ENCODE results near the gene TMEM229A. TPM values are rescaled to one million over a fixed set of nuclear protein-coding genes. Genes with fewer than 3 reads are reported as not detected.
"Not testable (repeated sequence)": the region's sequence is repeated elsewhere in the genome, so short reads cannot be mapped to it uniquely, and the experiment has no call there.

The TMEM229A gene
- total RNA-seq = not detected in 2 replicates

DNA sequence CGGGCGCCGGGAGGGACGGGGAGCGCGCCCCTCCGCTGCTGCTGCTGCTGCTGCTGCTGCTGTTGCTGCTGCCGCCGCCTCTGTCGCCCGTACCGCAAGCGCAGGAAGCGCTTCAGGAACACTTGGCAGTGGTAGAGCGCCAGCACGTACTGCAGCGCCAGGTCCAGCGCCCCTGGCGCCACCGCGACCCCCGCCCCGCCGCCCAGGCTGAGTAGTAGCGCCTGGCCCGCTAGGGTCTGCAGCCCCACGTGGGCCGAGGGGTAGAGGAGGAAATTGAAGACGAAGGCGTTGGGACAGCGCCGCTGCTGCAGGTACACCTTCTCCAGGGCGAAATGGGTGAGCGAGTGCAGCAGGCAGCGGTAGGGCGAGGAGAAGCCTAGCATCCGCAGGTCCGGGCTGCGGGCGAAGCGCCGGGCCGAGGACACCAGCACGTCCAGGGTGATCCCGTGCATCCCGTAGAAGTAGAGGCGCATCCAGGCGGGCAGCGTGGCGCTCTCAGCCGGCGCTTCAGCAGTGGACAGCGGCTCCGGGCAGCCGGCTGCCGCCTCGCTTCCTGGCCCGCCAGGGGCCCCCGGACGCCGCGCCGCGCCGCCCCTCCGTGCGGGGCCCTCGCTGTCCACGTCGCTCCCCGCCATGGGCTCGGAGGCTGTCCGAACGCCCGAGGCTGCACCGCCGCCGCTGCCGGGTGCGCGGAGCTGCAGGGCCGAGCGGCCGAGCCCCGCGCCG lies at the start of gene TMEM229A:
Gene TMEM229A (minus strand): TSS at position 699 of the 726 bp plus-strand sequence. CDS start 64 bp downstream, at position 635.
- DNase-seq (ENCODE audit: low read depth) = peak; percentile 30
- TF ChIP-seq, protein P1, sequence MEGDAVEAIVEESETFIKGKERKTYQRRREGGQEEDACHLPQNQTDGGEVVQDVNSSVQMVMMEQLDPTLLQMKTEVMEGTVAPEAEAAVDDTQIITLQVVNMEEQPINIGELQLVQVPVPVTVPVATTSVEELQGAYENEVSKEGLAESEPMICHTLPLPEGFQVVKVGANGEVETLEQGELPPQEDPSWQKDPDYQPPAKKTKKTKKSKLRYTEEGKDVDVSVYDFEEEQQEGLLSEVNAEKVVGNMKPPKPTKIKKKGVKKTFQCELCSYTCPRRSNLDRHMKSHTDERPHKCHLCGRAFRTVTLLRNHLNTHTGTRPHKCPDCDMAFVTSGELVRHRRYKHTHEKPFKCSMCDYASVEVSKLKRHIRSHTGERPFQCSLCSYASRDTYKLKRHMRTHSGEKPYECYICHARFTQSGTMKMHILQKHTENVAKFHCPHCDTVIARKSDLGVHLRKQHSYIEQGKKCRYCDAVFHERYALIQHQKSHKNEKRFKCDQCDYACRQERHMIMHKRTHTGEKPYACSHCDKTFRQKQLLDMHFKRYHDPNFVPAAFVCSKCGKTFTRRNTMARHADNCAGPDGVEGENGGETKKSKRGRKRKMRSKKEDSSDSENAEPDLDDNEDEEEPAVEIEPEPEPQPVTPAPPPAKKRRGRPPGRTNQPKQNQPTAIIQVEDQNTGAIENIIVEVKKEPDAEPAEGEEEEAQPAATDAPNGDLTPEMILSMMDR (IDR thresholded peaks at IDR 0.05; ENCODE audit: insufficient read depth, low read depth, low read length) = no peak
- H3K4me3 ChIP-seq (ENCODE audit: low read depth, low read length) = peak within 1 kb of the TSS; percentile 36

DNA sequence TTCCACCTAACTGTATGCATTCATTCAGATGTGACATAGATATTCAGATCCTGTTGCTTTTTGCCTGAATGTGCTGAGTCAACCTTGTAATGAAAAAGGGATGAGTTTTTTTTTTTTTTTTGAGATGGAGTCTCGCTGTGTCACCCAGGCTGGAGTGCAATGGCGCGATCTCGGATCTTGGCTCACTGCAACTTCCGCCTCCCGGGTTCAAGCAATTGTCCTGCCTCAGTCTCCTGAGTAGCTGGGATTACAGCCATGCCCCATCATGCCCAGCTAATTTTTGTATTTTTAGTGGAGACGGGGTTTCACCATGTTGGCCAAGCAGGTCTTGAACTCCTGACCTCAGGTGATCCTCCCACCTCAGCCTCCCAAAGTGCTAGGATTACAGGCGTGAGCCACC lies 49.4 kb upstream of the TMEM229A start:
- DNase-seq (ENCODE audit: low read depth) = not testable (repeated sequence)

DNA sequence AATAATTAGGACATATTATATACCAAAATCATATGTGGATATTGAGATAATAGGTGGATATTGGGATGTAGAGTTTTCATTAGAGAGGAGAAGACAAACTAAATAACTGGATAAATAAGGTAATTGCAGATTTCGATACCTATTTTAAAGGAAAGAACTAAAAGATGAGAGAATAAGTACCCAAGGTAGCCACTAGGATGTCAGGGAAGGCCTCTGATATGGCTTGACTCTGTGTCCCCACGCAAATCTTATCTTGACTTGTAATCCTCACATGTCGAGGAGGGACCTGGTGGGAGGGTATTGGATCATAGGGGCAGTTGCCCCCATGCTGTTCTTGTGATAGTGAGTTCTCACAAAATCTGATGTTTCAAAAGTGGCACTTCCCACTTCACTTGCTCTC lies 44.7 kb upstream of the TMEM229A start:
- TF ChIP-seq, protein P1 (IDR thresholded peaks at IDR 0.05; ENCODE audit: insufficient read depth, low read depth, low read length) = no peak
- DNase-seq (ENCODE audit: low read depth) = no peak
- no peak overlapping the region for H3K4me3 ChIP-seq (ENCODE audit: low read depth, low read length)

More for the DNA sequence above, 49.4 kb upstream of the TMEM229A start:
- H3K4me3 ChIP-seq (ENCODE audit: low read depth, low read length) = not testable (repeated sequence)

DNA sequence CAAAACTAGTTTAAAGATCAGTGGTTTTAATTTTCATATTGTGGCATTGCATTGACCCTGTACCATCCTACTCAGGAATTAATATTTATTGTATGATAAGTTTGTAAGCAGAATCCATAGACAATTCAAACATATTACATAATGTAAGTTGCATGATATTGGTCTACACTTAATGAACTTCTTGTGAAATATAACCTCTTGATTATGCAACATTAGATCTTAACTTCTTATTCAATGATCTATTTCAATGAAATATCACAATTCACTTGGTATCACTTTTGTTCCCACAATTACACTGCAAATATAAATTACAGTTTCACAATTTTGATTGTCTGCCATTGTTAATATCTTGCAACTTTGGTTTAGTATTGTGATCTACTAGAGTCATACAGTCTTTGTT lies 44.0 kb upstream of the TMEM229A start:
- H3K4me3 ChIP-seq (ENCODE audit: low read depth, low read length) = no peak overlapping the region
- TF ChIP-seq, protein P1 (IDR thresholded peaks at IDR 0.05; ENCODE audit: insufficient read depth, low read depth, low read length) = no peak
- no peak for DNase-seq (ENCODE audit: low read depth)

DNA sequence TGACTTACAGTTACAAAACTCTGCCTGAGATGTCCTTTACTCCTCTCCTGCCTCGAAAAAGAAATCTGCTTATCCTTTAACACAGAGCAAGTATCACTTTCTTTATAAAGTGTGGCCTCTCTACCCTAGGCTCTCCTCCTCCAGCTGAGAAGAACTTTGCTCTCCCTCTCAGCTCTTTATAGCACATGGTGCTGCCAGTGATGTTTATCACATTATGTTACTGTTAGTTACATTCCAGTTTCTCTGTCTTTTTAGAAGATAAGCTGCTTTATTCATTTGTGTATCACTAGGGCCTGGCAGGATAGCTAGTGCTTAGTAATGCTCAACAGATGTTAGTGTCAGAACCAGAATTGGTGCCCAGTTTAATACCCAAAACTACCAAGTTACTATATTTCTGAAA lies 41.1 kb upstream of the TMEM229A start:
- peak; percentile 49 for DNase-seq (ENCODE audit: low read depth)

DNA sequence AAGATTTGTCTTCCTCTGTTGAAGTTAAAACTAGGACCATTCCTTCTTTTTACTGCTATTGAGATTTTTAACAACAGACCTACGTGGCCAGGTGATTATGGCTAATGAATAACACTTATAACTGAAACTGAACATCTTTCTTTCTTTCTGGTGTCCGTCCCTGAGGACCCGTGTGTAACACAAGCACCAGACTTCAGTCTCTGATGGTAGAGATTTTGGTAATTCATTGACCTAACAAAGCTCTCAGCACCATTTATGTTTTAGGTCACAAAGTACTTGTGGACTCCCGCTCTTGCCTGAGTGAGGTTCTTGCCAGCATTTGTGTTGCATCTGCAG lies 40.4 kb upstream of the TMEM229A start:
- no peak overlapping the region for H3K4me3 ChIP-seq (ENCODE audit: low read depth, low read length)
- no peak for DNase-seq (ENCODE audit: low read depth)
- TF ChIP-seq, protein P1 (IDR thresholded peaks at IDR 0.05; ENCODE audit: insufficient read depth, low read depth, low read length) = no peak

More for the DNA sequence above, 41.1 kb upstream of the TMEM229A start:
- no peak overlapping the region for H3K4me3 ChIP-seq (ENCODE audit: low read depth, low read length)
- TF ChIP-seq, protein P1 (IDR thresholded peaks at IDR 0.05; ENCODE audit: insufficient read depth, low read depth, low read length) = no peak

DNA sequence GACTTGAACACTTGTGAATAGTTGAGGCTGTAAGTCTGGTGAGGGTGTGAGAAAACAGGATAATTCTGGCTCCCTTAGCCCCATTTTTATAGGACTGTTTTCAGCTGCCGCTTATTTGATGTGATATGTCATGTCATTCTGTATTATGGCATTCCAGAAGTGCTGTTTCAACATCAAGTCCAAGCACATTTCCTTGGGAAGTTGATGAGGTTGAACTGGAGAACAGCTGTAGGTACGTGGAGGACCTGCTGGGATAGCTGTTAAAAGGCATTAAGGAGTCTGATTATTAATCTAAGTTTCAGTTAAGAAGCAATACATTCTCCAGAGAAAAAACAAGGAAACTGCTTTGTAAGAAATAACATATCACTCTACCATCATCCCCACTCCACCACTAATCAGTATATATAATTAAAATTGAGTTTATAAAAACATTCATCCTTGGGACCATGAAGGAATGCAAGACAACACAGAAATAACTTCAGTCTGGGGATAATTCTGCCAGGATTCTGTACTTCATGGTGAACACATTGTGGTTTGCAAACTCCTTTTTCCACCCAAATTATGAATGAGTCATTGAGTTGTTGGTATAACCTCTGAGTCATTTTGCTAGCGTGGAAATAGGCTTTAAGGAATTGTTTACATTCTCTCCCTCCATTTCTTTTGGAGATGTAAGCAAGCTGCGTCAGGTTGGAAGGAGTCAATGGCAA lies 39.9 kb upstream of the TMEM229A start:
- peak; percentile 93 for DNase-seq (ENCODE audit: low read depth)
- TF ChIP-seq, protein P1 (IDR thresholded peaks at IDR 0.05; ENCODE audit: insufficient read depth, low read depth, low read length) = no peak
- no peak overlapping the region for H3K4me3 ChIP-seq (ENCODE audit: low read depth, low read length)

Data from fibroblast of villous mesenchyme (primary cell).